HG02642 (cell line): ENCODE data around the gene RASD2.

Source experiments
- ATAC-seq: cut with Tn5 transposase; IDR thresholded peaks from one replicate; pipeline ENCODE4 v1.9.1; 2021; ENCODE audit warnings: mild to moderate bottlenecking; ENCODE audit not compliant: unreplicated experiment, poor library complexity

Gene RASD2

DNA sequence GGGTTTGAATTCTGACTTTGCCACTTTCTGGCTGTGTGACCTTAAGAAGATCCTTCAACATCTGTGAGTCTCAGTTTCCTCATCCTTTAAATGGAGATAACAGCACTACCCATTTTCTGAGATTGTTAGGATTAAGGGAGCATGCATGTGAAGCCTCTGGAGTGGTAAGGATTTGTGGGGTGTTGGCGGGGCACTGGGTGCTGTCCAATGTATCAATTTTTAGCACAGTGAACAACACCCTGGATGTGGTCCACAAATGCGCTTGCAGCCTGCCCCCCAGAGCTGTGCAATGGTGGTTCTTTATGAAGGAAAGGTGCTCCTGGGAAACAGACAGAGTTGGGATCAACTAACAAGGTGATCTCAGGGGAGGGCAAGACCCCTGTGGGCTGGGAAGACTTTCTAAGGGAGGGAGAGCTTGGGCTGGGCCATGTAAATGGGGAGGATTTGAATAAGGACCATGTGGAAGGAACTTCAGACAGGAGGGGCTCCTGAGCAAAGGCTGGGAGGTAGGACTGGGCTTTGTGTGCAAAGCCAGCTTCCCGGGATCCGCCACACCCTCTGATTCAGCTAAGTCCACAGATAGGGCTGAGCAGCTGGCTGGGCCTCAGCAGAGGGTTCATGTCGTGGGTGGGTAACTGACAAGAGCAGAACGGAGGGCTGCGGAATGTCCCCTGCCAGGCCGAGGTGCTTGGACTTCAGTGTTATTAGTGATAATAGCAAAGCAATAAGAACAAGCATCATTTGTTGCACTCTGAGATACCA lies 22.7 kb upstream of the RASD2 start:
- ATAC-seq, result no peak

DNA sequence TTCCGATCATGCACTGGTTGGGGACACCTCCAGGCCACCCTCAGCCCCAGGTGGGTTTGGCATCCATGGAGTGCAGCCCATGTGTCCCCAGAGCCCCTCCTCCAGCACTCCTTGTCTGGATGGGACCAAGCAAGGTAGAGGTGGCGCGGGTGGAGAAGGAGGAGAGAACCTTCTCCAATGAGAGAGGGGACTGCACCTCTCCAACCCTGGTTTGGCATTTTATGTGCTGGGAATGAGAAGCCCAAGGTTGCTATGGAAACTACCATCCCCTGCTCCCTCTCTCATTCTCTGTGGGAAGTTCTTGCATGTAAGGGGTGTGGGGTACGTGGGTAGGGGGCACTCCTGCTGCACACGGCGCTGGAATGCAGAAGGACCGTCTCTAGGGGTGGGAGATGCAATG lies 21.8 kb upstream of the RASD2 start:
- ATAC-seq, result no peak

GRCh38 chr22:35519306-35520000 lies 21.2 kb upstream of the RASD2 start:
- no peak for ATAC-seq

DNA sequence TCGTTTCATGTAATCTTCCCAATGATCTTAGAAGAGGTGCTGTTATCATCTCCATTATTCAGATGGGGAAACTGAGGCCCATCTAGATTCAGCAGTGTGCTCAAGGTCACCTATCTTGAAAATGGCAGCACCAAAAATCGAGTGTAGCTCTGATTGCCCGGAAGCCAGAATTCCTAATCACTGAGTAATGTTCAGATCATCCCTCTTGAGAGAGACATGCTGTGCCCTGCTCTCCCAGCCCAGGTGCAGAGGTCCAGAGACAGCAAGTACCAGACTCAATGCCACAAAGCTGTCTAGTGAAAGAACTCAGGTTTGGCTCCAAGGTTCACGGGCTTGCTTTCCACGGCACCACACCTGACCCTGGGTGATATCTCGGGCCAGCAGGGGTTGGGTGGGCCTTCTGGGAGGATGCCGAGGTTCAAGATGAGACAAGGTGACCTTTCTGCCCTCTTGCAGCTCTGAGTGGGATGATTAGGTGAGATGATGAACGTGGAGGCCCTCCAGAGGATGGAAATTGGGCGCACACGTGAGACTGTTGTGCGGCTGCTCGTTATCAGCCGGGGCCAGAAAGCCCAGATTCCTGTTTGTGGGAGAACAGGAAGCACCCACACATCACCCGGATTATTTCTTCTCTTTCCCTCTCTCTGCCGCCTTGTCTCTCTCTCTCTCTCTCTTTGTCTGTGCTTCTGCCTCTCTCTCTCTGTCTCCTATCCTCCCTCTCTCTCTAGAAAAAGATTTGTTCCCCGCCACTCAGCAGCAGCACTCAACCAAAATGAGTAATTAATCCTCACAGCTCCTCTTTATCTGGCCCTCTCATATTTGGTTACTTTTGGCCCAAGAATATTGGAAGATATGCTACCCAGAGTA lies 19.0 kb upstream of the RASD2 start:
- ATAC-seq, result no peak

DNA sequence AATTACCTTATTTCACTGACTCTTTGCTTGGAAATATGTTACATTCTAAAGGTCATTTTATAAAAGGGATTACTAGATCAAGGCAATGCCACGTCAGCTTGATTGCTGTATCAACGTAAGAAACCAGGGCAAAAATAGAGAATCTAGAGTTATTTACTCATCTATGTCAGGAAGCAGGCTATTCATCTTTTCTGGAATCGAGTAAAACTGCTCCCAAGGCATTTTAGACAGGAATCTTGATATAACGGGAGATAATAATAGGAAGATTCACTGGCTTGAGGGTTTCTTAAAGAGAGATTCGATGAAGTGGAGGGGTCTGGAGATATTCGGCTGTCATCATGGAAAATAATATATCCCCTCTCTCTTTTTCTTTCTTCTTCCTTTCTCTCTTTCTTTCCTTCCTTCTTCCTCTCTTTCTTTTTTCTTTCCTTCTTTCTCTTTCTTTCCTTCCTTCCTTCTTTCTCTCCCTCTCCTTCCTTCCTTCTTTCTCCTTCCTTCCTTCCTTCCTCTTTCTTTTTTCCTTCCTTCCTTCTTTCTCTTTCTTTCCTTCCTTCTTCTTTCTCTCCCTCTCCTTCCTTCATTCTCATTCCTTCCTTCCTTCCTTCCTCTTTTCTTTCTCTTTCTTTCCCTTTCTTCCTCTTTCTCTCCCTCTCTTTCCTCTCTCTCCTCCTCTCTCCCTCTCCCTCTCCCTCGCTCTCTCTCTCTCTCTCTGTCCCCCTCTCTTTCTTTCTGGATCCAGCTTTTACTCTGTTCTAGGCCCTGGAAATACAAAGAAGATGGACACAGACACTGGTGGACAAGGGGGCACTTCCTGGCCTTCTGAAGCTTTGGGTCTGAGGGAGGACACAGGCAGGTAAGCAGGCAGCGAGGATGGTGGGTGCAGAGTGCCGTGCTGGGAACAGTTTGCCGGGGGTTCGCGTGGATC lies 18.1 kb upstream of the RASD2 start:
- no peak for ATAC-seq

GRCh38 chr22:35523167-35523947 lies 17.3 kb upstream of the RASD2 start:
- no peak for ATAC-seq

- ATAC-seq, result no peak
These were observed 15.5 kb upstream of the RASD2 start for GRCh38 chr22:35524966-35525686.

GRCh38 chr22:35525687-35526332 lies 14.8 kb upstream of the RASD2 start:
- ATAC-seq, result no peak

GRCh38 chr22:35526333-35526979 lies 14.2 kb upstream of the RASD2 start:
- ATAC-seq, result no peak

GRCh38 chr22:35528927-35529326 lies 11.7 kb upstream of the RASD2 start:
- no peak for ATAC-seq

GRCh38 chr22:35530700-35531099 lies 9.9 kb upstream of the RASD2 start:
- ATAC-seq, result no peak

DNA sequence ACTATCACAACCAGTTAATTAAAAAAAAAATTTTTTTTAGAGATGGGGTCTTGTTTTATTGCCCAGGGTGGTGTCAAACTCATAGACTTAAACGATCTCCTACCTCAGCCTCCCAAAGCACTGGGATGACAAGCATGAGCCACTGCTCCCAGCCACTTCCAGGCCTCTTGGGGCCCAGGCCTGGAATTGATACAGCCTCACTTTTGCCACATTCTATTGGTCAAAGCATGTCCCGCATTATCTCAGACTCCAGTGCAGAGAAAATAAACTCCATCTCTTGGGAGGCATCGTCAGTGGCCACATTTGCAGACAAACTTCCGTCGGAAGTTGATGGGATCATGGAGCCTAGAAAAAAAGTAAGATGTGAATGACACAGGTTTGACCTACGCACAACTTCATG lies 9.4 kb upstream of the RASD2 start:
- ATAC-seq, result no peak

DNA sequence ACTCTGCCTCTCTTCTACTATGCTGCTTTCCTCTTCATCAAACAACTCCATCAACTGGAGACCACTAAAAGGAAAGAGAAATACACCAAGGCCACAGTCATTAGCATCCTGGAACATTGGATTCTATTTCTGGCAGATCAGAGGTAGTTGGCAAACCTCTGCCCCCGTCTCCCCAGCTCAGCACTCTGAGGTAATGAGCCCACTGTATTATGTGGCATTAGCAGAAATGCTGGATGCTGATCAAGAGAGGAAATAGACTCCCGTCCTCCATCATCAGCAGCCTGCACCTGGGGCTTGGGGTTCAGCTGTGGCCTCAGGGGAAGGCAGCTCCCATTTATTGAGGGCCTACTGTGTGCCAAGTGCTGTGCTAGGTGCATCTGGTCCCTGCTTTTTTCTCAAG lies 9.0 kb upstream of the RASD2 start:
- no peak for ATAC-seq

- ATAC-seq, result no peak
These were observed 7.1 kb upstream of the RASD2 start for GRCh38 chr22:35533365-35534029.

DNA sequence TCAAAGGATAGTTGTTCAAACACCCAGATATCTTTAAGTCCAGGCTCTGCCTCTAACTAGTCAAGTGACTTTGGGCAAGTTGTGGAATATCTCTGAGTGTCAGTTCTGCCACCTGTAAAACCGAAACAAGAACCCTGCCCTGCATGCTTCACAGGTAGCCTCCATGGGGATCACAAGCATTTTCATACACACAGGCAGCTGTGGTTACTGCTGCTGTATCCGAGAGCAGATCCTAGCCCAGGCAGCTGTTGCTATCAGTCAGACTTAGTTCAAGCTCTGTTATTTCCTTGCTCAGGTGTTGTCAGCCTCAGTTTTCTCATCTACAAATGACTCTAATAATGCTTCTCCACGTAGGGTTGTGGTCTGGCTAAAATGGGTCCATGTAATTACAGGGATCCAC lies 6.5 kb upstream of the RASD2 start:
- ATAC-seq, result no peak

GRCh38 chr22:35537232-35537631 lies 3.4 kb upstream of the RASD2 start:
- ATAC-seq, result no peak

DNA sequence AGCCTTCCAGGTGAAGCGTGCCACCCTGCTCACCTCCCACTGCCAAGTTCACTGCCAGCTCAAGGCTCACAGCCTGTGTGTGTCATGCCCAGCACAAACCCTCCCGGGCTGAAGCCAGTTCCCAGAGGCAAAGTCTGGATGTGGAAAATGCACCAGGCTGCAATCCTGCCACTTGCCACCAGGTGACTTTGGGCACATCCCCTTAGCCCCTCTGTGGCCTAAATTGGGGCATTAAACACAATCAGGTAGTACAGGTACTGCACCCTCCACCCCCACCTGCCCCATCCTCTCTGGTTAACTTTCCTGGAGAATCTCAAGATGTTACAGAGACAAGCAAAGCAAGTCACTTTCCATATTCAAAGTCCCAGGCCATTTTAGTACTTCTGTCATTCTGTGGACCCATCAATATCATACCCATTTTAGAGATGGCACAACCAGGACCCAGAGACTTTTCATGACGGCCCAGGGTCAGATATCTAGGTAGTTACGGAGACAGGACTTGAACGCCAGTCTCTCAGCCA lies 1.8 kb upstream of the RASD2 start:
- no peak for ATAC-seq
